NT2/D1 (cell line): ENCODE data around the gene C2CD4B.
A peak's percentile ranks its signal among the peaks of the same experiment; 100 is the strongest.

ENCODE experiments used
- DNase-seq: peaks from one replicate; pipeline ENCODE4 v3.0.0-alpha.2; 2011; ENCODE audit warnings: low read depth, low spot score
- H3K27me3 ChIP-seq: 2 replicates; pipeline ENCODE4 v1.6.0; 2011; ENCODE audit warnings: mild to moderate bottlenecking; ENCODE audit not compliant: insufficient read length, insufficient read depth
- H3K36me3 ChIP-seq: 2 replicates; pipeline ENCODE4 v1.6.1; 2011; ENCODE audit warnings: mild to moderate bottlenecking, low read length, mixed read lengths; ENCODE audit not compliant: insufficient read depth, insufficient read length
- H3K4me1 ChIP-seq: 2 replicates; pipeline ENCODE4 v1.5.1; 2011; ENCODE audit not compliant: insufficient read depth, insufficient read length
- H3K4me3 ChIP-seq: 2 replicates; pipeline ENCODE4 v1.5.1; 2011; ENCODE audit warnings: low read depth; ENCODE audit not compliant: insufficient read length
- H3K9ac ChIP-seq: 2 replicates; pipeline ENCODE4 v1.6.0; 2011; ENCODE audit warnings: low read depth; ENCODE audit not compliant: insufficient read length
- H3K9me3 ChIP-seq: 2 replicates; pipeline ENCODE4 v1.5.1; 2011; ENCODE audit warnings: mild to moderate bottlenecking, low read length; ENCODE audit not compliant: insufficient read depth
- SUZ12 ChIP-seq: IDR thresholded peaks from 2 replicates; pipeline ENCODE4 v1.6.1; 2011; ENCODE audit not compliant: insufficient read length, insufficient read depth; ENCODE audit errors: extremely low read depth
- YY1 ChIP-seq: IDR thresholded peaks from 2 replicates; pipeline ENCODE4 v1.6.1; 2011; ENCODE audit not compliant: insufficient read length, insufficient read depth
- ZNF274 ChIP-seq: IDR thresholded peaks from 2 replicates; pipeline ENCODE4 v1.6.1; 2011; ENCODE audit warnings: mild to moderate bottlenecking, low read depth, low read length

C2CD4B gene

DNA sequence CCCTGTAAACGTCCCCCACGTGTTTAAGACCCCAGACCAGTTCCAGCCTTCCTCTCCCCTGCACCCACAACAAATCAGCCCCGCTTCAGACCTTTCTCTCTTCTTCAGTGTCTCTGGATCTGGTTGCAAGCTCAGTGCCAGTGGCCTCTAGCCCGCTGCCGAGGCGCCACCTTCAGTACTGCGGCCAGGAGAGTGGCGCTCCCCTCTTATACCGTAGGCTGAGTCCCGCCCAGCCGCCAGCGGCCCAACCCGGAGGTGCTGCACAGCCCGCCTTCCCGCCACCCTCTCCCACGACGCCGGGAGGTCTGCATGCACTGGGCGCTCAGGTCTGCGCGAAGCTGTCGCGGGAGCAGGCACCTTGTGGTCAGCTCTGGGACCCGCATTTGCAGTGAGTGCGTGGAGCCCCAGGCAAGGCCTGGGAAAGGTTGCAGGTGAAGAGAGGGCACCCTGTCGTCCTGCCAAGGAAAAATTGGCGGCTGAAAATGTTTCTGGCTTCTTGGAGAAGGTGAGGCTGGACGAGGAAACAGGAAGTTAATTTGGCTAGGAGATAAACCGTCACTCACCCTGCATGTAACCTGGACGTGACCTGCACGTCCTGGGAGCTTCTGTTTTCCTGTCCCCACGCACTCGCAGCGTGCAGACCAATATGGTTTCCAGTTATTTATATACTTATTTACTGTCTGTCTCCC is at the start of gene C2CD4B:
TSS of gene C2CD4B (minus strand) at position 182 of the 689 bp plus-strand sequence. CDS start 301 bp downstream, outside the sequence.
- Histone ChIP-seq H3K9ac (peak within 1 kb of the TSS; percentile 71), H3K4me1 (peaks cover 5% of the 10 kb centered on the region), H3K27me3 (peaks cover 55% of the 10 kb centered on the region), H3K36me3 (no peaks in the 10 kb centered on the region), H3K9me3 (peaks cover 12% of the 10 kb centered on the region; the same call in 1 of the 2 replicates), H3K4me3 (peak within 1 kb of the TSS; percentile 49)
- TF ChIP-seq SUZ12, result no peak
- TF ChIP-seq YY1, result no peak
- no peak for TF ChIP-seq ZNF274
- DNase-seq, result no peak

DNA sequence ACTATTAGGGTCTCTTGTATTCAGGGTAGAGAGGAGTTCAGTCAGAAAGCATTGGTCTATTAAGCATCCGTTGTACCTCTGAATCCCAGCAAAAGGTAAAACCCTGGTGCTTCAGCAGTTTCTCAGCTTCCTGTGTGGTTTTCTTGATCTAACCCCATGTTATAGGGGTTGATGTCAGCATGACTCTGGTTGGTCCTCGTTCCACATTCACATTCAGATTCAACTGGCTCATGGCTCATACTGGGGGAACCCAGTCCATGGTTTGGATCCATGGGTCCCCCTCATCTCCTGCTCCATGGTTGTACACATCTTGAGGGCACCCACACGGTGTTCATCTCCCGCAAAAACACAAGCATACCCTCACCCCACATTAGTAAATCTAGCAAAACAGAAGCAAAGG is 47.7 kb upstream of the C2CD4B start:
- no peaks in the 10 kb centered on the region for H3K4me1 ChIP-seq
- peaks cover 55% of the 10 kb centered on the region for H3K9me3 ChIP-seq
- no peaks in the 10 kb centered on the region for H3K36me3 ChIP-seq
- TF ChIP-seq ZNF274 (no peak), YY1 (no peak), SUZ12 (no peak)
- H3K4me3 ChIP-seq, result no peak overlapping the region
- no peak for DNase-seq
- no peaks in the 10 kb centered on the region for H3K27me3 ChIP-seq
- no peak overlapping the region for H3K9ac ChIP-seq

DNA sequence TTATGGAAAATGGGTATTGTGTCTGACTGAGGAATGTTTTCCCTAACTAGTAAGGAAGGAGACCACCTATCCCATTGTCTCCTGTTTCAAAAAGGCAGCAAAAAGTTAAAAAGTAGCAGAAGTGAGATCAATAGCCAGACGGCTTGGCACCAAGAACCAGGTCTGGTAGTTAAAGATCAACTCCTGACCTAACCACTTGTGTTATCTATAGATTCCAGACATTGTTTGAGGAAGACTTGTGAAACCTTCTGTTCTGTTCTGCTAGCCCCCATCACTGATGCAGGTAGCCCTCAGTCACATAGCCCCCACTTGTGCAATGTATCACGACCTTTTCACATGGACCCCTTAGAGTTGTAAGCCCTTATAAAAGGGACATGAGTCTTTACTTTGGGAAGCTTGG is 46.3 kb upstream of the C2CD4B start:
- no peaks in the 10 kb centered on the region for H3K36me3 ChIP-seq
- DNase-seq, result no peak
- no peaks in the 10 kb centered on the region for H3K27me3 ChIP-seq
- no peak overlapping the region for H3K4me3 ChIP-seq
- no peaks in the 10 kb centered on the region for H3K4me1 ChIP-seq
- TF ChIP-seq YY1 (no peak), ZNF274 (no peak), SUZ12 (no peak)
- H3K9me3 ChIP-seq, result peaks cover 41% of the 10 kb centered on the region
- no peak overlapping the region for H3K9ac ChIP-seq

DNA sequence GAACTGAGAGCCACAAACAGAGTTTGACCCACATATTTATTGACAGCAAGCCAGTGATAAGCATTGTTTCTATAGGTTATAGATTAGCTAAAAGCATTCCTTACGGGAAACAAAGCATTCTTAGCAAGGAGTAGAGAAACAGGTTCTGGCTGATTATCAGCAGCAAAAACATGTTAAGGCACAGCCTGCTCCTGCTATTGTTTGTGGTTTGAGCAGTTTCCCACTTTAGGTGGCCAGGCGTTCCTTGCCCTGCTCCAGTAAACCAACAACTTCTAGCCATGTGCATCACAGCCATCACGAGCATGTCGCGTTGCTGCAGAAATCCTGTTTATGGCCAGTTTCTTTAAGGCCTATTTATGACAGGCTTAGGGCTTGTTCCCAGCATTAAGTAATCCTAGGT is 44.7 kb upstream of the C2CD4B start:
- peaks cover 28% of the 10 kb centered on the region for H3K9me3 ChIP-seq
- no peaks in the 10 kb centered on the region for H3K27me3 ChIP-seq
- no peaks in the 10 kb centered on the region for H3K4me1 ChIP-seq
- no peak overlapping the region for H3K9ac ChIP-seq
- TF ChIP-seq SUZ12, result no peak
- no peak for TF ChIP-seq ZNF274
- TF ChIP-seq YY1, result no peak
- H3K36me3 ChIP-seq, result no peaks in the 10 kb centered on the region
- H3K4me3 ChIP-seq, result no peak overlapping the region
- no peak for DNase-seq

DNA sequence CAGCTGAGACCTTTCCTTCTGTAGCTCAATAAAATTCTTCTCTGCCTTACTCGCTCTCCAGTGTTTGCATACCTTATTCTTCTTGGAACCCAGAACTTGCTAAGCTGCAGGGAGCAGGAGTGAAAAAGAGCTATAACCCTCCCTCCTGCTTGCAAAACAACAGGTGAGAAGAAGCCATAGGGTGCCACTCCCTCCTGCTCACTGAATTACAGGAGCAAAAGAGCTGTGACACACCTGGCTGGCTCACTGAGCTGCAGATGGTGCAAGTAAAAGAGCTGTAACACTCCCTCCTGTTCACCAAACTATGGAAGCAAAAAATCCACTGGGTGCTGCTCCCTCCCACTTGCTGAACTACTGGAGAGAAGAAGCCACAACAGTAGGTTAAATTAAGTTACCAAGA is 44.2 kb upstream of the C2CD4B start:
- TF ChIP-seq YY1, result no peak
- TF ChIP-seq ZNF274, result no peak
- no peak for TF ChIP-seq SUZ12
- H3K27me3 ChIP-seq, result no peaks in the 10 kb centered on the region
- peaks cover 28% of the 10 kb centered on the region for H3K9me3 ChIP-seq
- no peaks in the 10 kb centered on the region for H3K4me1 ChIP-seq
- DNase-seq, result no peak
- H3K4me3 ChIP-seq, result no peak overlapping the region
- H3K36me3 ChIP-seq, result no peaks in the 10 kb centered on the region
- no peak overlapping the region for H3K9ac ChIP-seq

GRCh38 chr15:62208884-62209283 is 43.8 kb upstream of the C2CD4B start:
- Histone ChIP-seq H3K9ac (no peak overlapping the region), H3K4me3 (no peak overlapping the region), H3K9me3 (peaks cover 28% of the 10 kb centered on the region), H3K36me3 (no peaks in the 10 kb centered on the region), H3K4me1 (no peaks in the 10 kb centered on the region), H3K27me3 (no peaks in the 10 kb centered on the region)
- TF ChIP-seq ZNF274, result no peak
- no peak for TF ChIP-seq YY1
- no peak for TF ChIP-seq SUZ12
- DNase-seq, result no peak

GRCh38 chr15:62208367-62208766 is 43.3 kb upstream of the C2CD4B start:
- DNase-seq, result no peak
- no peak overlapping the region for H3K9ac ChIP-seq
- H3K36me3 ChIP-seq, result no peaks in the 10 kb centered on the region
- no peaks in the 10 kb centered on the region for H3K27me3 ChIP-seq
- no peak overlapping the region for H3K4me3 ChIP-seq
- TF ChIP-seq SUZ12, result no peak
- no peak for TF ChIP-seq YY1
- no peak for TF ChIP-seq ZNF274
- no peaks in the 10 kb centered on the region for H3K4me1 ChIP-seq
- H3K9me3 ChIP-seq, result peaks cover 28% of the 10 kb centered on the region

GRCh38 chr15:62190675-62191074 is 25.6 kb upstream of the C2CD4B start:
- H3K4me1 ChIP-seq, result no peaks in the 10 kb centered on the region
- no peaks in the 10 kb centered on the region for H3K27me3 ChIP-seq
- TF ChIP-seq SUZ12, result no peak
- TF ChIP-seq ZNF274, result no peak
- TF ChIP-seq YY1, result no peak
- H3K9ac ChIP-seq, result no peak overlapping the region
- no peaks in the 10 kb centered on the region for H3K36me3 ChIP-seq
- H3K4me3 ChIP-seq, result no peak overlapping the region
- DNase-seq, result no peak
- H3K9me3 ChIP-seq, result peaks cover 13% of the 10 kb centered on the region; the same call in 1 of the 2 replicates
